Erythroblast (primary cell): ENCODE measurements around the gene MYH10.

ENCODE experiments used
- GATA1 ChIP-seq: IDR thresholded peaks from 2 replicates; pipeline ENCODE4 v1.6.1; 2011; ENCODE audit warnings: low read depth, mild to moderate bottlenecking, control low read depth, low read length, moderate library complexity
- POLR2A ChIP-seq: IDR thresholded peaks from 2 replicates; pipeline ENCODE4 v1.6.1; 2011; ENCODE audit warnings: mild to moderate bottlenecking, low read length

GRCh38 chr17:8608001-8608400 lies 22.5 kb downstream of the MYH10 start:
- TF ChIP-seq POLR2A (no peak), GATA1 (no peak)
